Endothelial cell of umbilical vein (primary cell): ENCODE results near the gene SUN3. TPM values are rescaled to one million over a fixed set of nuclear protein-coding genes. Genes with fewer than 3 reads are reported as not detected.

Experiments used
- BruUV-seq: library from RNA; stranded (reverse); fragments of 400-500 nt; replicated peaks from 2 replicates; lab custom pipeline; 2021; lab: Mats Ljungman, UMichigan
- CTCF ChIA-PET: fragments of 300-600, 350-600 bp; sonication (Branson Sonifier 250); formaldehyde crosslinking; loops from one replicate; lab custom pipeline; 2021; ENCODE audit warnings: antibody characterized with exemption, inconsistent platforms; lab: Charles Lee
- POLR2A ChIA-PET: fragments of 300-600, 350-600 bp; sonication (Branson Sonifier 250); formaldehyde crosslinking; loops from one replicate; lab custom pipeline; 2021; ENCODE audit warnings: antibody characterized with exemption, inconsistent platforms; lab: Charles Lee
- DNase-seq: peaks from one replicate; pipeline ENCODE4 v3.0.0-alpha.2; 2011; ENCODE audit warnings: low read depth, low spot score
- FAIRE-seq: peaks from 2 replicates; lab custom pipeline; 2011; peaks lifted over from hg19 to GRCh38; lab: Jason Lieb, UNC
- H2AFZ ChIP-seq: 2 replicates; pipeline ENCODE4 v1.6.0; 2012; ENCODE audit warnings: low read depth, low read length, control low read depth, inconsistent platforms
- H3K27ac ChIP-seq: 2 replicates; pipeline ENCODE4 v1.5.1; 2011; ENCODE audit warnings: low read depth, mild to moderate bottlenecking, control low read depth, low read length, moderate library complexity; ENCODE audit not compliant: insufficient read depth
- H3K27me3 ChIP-seq, 2 experiments: 2 replicates each; pipeline versions ENCODE4 v1.6.0 to v1.6.1; 2011; ENCODE audit warnings: low read length in 2 of 2, mixed read lengths in 1 of 2; ENCODE audit not compliant: control insufficient read depth in 2 of 2, insufficient read depth in 2 of 2
- H3K36me3 ChIP-seq, 2 experiments: 2 replicates in 1 of 2; 3 replicates in 1 of 2; pipeline ENCODE4 v1.5.1; 2011; ENCODE audit warnings: low read length in 2 of 2, mild to moderate bottlenecking in 1 of 2, moderate library complexity in 1 of 2; ENCODE audit not compliant: control insufficient read depth in 2 of 2, insufficient read depth in 2 of 2; ENCODE audit errors: extremely low read depth in 1 of 2
- H3K4me1 ChIP-seq: 3 replicates; pipeline ENCODE4 v1.5.1; 2011; ENCODE audit warnings: mild to moderate bottlenecking, low read length; ENCODE audit not compliant: control insufficient read depth, insufficient read depth; ENCODE audit errors: extremely low read depth
- H3K4me2 ChIP-seq: 2 replicates; pipeline ENCODE4 v1.6.1; 2011; ENCODE audit warnings: low read length, control low read depth, mixed read lengths; ENCODE audit not compliant: insufficient read depth
- H3K4me3 ChIP-seq, 3 experiments: fragments of 200-600 bp in 1 of 3; sonication (generic), shearing (Covaris generic) in 1 of 3; replicated peaks in 1 of 3; 2 replicates each; pipeline ENCODE4 v1.5.1; 2011 to 2016; ENCODE audit warnings: control low read depth in 3 of 3, low read length in 3 of 3, mild to moderate bottlenecking in 2 of 3, inconsistent platforms in 1 of 3, low read depth in 1 of 3, moderate library complexity in 1 of 3; ENCODE audit not compliant: insufficient read depth in 1 of 3
- H3K79me2 ChIP-seq: 2 replicates; pipeline ENCODE4 v1.6.0; 2012; ENCODE audit warnings: low read length, inconsistent platforms; ENCODE audit not compliant: control insufficient read depth, insufficient read depth
- H3K9ac ChIP-seq: replicated peaks from 2 replicates; pipeline ENCODE3; 2011; ENCODE audit warnings: low read length, control low read depth; ENCODE audit not compliant: insufficient read depth; ENCODE audit errors: extremely low read depth
- H3K9me1 ChIP-seq: replicated peaks from 3 replicates; pipeline ENCODE4 v1.6.0; 2011; ENCODE audit warnings: mild to moderate bottlenecking, low read length; ENCODE audit not compliant: control insufficient read depth, insufficient read depth; ENCODE audit errors: extremely low read depth
- H3K9me3 ChIP-seq: replicated peaks from 2 replicates; pipeline ENCODE4 v1.5.1; 2012; ENCODE audit warnings: low read length, inconsistent platforms; ENCODE audit not compliant: control insufficient read depth, insufficient read depth
- H4K20me1 ChIP-seq: replicated peaks from 2 replicates; pipeline ENCODE3; 2011; ENCODE audit warnings: mild to moderate bottlenecking, low read length; ENCODE audit not compliant: control insufficient read depth, insufficient read depth; ENCODE audit errors: extremely low read depth
- CTCF ChIP-seq, 2 donors: IDR thresholded peaks; 1 replicate in 1 of 2; 2 replicates in 1 of 2; pipeline ENCODE4 v1.5.1; 2011; ENCODE audit warnings: low read length in 2 of 2, mild to moderate bottlenecking in 2 of 2, moderate library complexity in 2 of 2, control low read depth in 1 of 2, inconsistent platforms in 1 of 2, low read depth in 1 of 2; ENCODE audit not compliant: insufficient read depth in 1 of 2; ENCODE audit errors: extremely low read depth in 1 of 2
- EZH2 ChIP-seq: IDR thresholded peaks from 2 replicates; pipeline ENCODE4 v1.6.1; 2012; ENCODE audit warnings: borderline replicate concordance, low read depth, mild to moderate bottlenecking, moderate library complexity, low read length, inconsistent platforms; ENCODE audit not compliant: severe bottlenecking
- FOS ChIP-seq: IDR thresholded peaks from 2 replicates; pipeline ENCODE4 v1.6.1; 2011; ENCODE audit warnings: mild to moderate bottlenecking, low read length, moderate library complexity, borderline replicate concordance; ENCODE audit not compliant: insufficient read depth
- GATA2 ChIP-seq: IDR thresholded peaks from 2 replicates; pipeline ENCODE4 v1.7.0; 2011; ENCODE audit warnings: low read depth, mild to moderate bottlenecking, moderate library complexity, mixed read lengths, low read length; ENCODE audit not compliant: insufficient read length, insufficient read depth
- JUN ChIP-seq: IDR thresholded peaks from 2 replicates; pipeline ENCODE4 v1.6.1; 2011; ENCODE audit warnings: borderline replicate concordance, low read depth; ENCODE audit not compliant: insufficient read length, insufficient read depth
- MAX ChIP-seq: IDR thresholded peaks from 2 replicates; pipeline ENCODE4 v1.6.1; 2011; ENCODE audit not compliant: insufficient read depth, insufficient read length
- MYC ChIP-seq: IDR thresholded peaks from one replicate; pipeline ENCODE4 v1.6.1; 2011; ENCODE audit warnings: mild to moderate bottlenecking, low read depth, low read length
- POLR2A ChIP-seq: IDR thresholded peaks from 2 replicates; pipeline ENCODE4 v1.6.1; 2012; ENCODE audit warnings: low read depth, mild to moderate bottlenecking, control low read depth, low read length
- POLR2AphosphoS5 ChIP-seq: IDR thresholded peaks from 2 replicates; pipeline ENCODE4 v1.6.1; 2012; ENCODE audit warnings: low read depth, mild to moderate bottlenecking, control low read depth, low read length, moderate library complexity; ENCODE audit not compliant: insufficient read depth
- dilution Hi-C: fragments of 300-500 bp; cut with MboI; formaldehyde crosslinking; loops from one replicate; pipeline ENCODE4 v1.15.0; 2019; ENCODE audit warnings: low sequenced_read_pairs; ENCODE audit not compliant: extremely low pct_ligation_motif_present
- intact Hi-C: fragments of 100-400 bp; cut with micrococcal nuclease; formaldehyde crosslinking; loops from one replicate; pipeline ENCODE4 v1.10.0; 2022
- polyA plus RNA-seq, 4 experiments: library from polyadenylated mRNA; depleted of rRNA in 3 of 4; stranded (reverse) in 3 of 4; unstranded in 1 of 4; fragments of >200 nt; gene quantifications; 2 replicates each; pipeline versions ENCODE4 v1.2.1 to v1.2.3, GENCODE V29; 2011 to 2012; ENCODE audit warnings: missing spikeins in 1 of 4
- total RNA-seq: library from RNA; stranded (reverse); gene quantifications from 2 replicates; pipeline ENCODE4 v1.2.3, GENCODE V29; 2021

Gene SUN3
- total and polyA plus RNA-seq, 2 donors (not counting 3 experiments of a cell fraction or from before 2014, with no cell fraction given) = not detected

GRCh38 chr7:48059706-48060105 is 30.8 kb upstream of the SUN3 start:
- Histone ChIP-seq H3K4me1 (no peaks in the 10 kb centered on the region), H3K79me2 (no peaks in the 10 kb centered on the region), H2AFZ (no peak overlapping the region), H3K9me3 (no peaks in the 10 kb centered on the region), H3K27ac (no peak overlapping the region), H3K9ac (no peak overlapping the region), H4K20me1 (no peaks in the 10 kb centered on the region), H3K4me3 (no peak overlapping the region), H3K27me3 (no peaks in the 10 kb centered on the region), H3K4me2 (no peak overlapping the region), H3K9me1 (no peaks in the 10 kb centered on the region), H3K36me3 (no peaks in the 10 kb centered on the region)
- no peak for FAIRE-seq
- no peak for DNase-seq
- ChIA-PET POLR2A (no interaction called here), CTCF (interaction anchor here (1.2 kb wide), 1 partner anchor 50 kb away, joined by 5 read pairs; no protein-coding TSS in a partner anchor)
- dilution Hi-C loops = no loop called here
- no peak for TF ChIP-seq FOS
- BruUV-seq = no TSS peak
- intact Hi-C loops = no loop called here

- TF ChIP-seq GATA2 = no peak
- TF ChIP-seq POLR2AphosphoS5 = no peak
- no peak for TF ChIP-seq MYC
- TF ChIP-seq MAX = no peak
- no peak for TF ChIP-seq EZH2
- TF ChIP-seq FOS = no peak
- no peak for TF ChIP-seq CTCF (IDR thresholded peaks at IDR 0.05; ENCODE audit: extremely low read depth in 1 of 2, insufficient read depth in 1 of 2, low read depth in 1 of 2, low read length in 2 of 2)
- TF ChIP-seq JUN = no peak
- TF ChIP-seq POLR2A = no peak
- H3K4me3 ChIP-seq = no peak overlapping the region
- intact Hi-C loops (no loop called here), dilution Hi-C loops (no loop called here)
- H3K36me3 ChIP-seq = no peaks in the 10 kb centered on the region
- FAIRE-seq = no peak
- H3K4me2 ChIP-seq = no peak overlapping the region
- no peaks in the 10 kb centered on the region for H3K4me1 ChIP-seq
- H3K9me1 ChIP-seq = no peaks in the 10 kb centered on the region
- no TSS peak for BruUV-seq
- no peak for DNase-seq
- no peaks in the 10 kb centered on the region for H3K27me3 ChIP-seq
- CTCF ChIA-PET = interaction anchor here (1.2 kb wide), 1 partner anchor 51 kb away, joined by 5 read pairs; no protein-coding TSS in a partner anchor
- H4K20me1 ChIP-seq = no peaks in the 10 kb centered on the region
- H3K9ac ChIP-seq = no peak overlapping the region
- POLR2A ChIA-PET = no interaction called here
- no peak overlapping the region for H2AFZ ChIP-seq
- no peak overlapping the region for H3K27ac ChIP-seq
- no peaks in the 10 kb centered on the region for H3K9me3 ChIP-seq
- no peaks in the 10 kb centered on the region for H3K79me2 ChIP-seq
Observed at GRCh38 chr7:48058990-48059389, 30.1 kb upstream of the SUN3 start.
